Dendritic cell treated with granulocyte-macrophage colony-stimulating factor and Interleukin-4, amounts not matched to agents 40 ng/mL and 50 ng/mL, for 4 days (primary cell): ENCODE measurements around the gene TANC2.

ENCODE experiments used
- H3K27ac Mint-ChIP-seq: one replicate; pipeline ENCODE4 v1.8.0; 2022; ENCODE audit warnings: mild to moderate bottlenecking, mixed read lengths
- H3K27me3 Mint-ChIP-seq: one replicate; pipeline ENCODE4 v1.8.0; 2022; ENCODE audit warnings: mild to moderate bottlenecking, mixed read lengths
- H3K36me3 Mint-ChIP-seq: one replicate; pipeline ENCODE4 v1.8.0; 2022; ENCODE audit warnings: low read depth, mixed read lengths
- H3K4me1 Mint-ChIP-seq: one replicate; pipeline ENCODE4 v1.8.0; 2022; ENCODE audit warnings: low read depth, mixed read lengths
- H3K4me3 Mint-ChIP-seq: one replicate; pipeline ENCODE4 v1.8.0; 2022; ENCODE audit warnings: mild to moderate bottlenecking, moderate library complexity, mixed read lengths
- H3K9me3 Mint-ChIP-seq: one replicate; pipeline ENCODE4 v1.8.0; 2022; ENCODE audit warnings: mixed read lengths
- intact Hi-C: fragments of 100-400 bp; cut with micrococcal nuclease; formaldehyde crosslinking; loops from one replicate; pipeline ENCODE4 v1.15.0; 2022

TANC2 gene

DNA sequence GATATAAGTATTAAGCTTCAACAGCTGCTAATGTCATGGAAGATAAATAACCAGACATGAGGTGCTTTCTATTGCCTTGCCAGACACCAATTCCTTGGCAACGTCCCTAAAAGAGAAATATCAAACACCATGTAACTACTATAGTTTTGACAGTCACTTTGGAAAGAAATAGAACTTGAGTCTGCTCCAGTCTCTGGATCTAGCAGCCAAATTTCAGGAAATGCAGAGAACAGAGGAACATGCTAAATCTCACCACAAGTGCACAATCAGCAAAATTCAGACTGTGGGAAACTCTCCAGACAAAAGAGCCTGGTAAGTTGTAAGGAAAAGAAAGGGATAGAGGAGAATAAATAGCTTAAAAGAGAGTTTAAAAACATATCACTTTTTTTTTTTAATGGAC, 28.4 kb upstream of the TANC2 start:
- peaks cover 5% of the 10 kb centered on the region for H3K4me1 Mint-ChIP-seq
- H3K9me3 Mint-ChIP-seq: peaks cover 19% of the 10 kb centered on the region
- H3K36me3 Mint-ChIP-seq: no peaks in the 10 kb centered on the region
- H3K4me3 Mint-ChIP-seq: no peak overlapping the region
- peaks cover 12% of the 10 kb centered on the region for H3K27me3 Mint-ChIP-seq
- intact Hi-C loops: no loop called here
- no peak overlapping the region for H3K27ac Mint-ChIP-seq

DNA sequence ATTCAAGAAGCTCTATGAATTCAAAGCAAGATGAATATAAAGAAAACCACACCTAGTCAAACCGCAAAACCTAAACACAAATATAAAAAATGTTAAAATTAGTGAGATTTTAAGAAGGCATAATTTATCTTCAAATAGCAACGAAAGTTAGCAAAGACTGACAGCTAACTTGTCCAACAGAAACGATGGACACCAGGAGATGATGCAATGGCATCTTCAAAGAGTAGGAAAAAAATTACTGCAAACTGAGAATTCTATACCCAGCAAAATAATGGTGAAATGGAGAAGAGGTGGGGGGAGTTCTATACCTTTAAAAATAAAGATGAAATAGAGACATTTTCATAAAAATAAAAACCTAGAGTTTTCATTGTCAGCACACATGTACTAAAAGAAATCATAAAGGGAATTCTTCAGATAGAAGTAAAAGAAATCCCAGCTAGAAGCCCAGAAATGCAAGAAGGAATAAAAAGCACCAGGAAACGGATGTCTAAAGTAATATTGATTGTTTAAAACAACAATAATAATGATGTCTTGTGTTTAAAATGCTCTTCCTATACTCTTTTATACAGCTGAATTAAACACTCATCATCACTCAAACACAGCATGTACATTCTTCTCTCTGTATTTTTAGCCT, 24.6 kb upstream of the TANC2 start:
- Mint-ChIP-seq H3K4me3 (no peak overlapping the region), H3K36me3 (no peaks in the 10 kb centered on the region), H3K27ac (no peak overlapping the region), H3K27me3 (peaks cover 11% of the 10 kb centered on the region), H3K4me1 (no peaks in the 10 kb centered on the region), H3K9me3 (peaks cover 19% of the 10 kb centered on the region)
- intact Hi-C loops: no loop called here

DNA sequence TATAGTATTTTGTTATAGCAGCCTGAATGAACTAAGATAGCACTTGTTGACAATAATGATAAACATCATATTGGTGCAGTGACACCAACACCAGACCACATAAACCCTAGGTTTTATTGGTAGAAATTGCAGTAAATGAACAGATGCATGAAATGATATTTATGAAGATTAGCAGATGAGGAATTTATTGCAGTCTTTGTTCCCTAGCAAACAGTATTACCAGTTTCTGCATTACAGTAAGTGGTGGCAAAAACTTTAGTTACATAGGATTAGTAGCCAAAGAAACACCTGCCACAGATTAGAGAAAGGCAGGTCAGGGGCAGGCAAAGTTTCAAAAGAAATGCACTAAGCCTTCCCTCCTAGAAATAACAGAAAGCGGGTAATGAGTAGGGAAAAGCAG, 17.7 kb upstream of the TANC2 start:
- Mint-ChIP-seq H3K27me3 (peaks cover 6% of the 10 kb centered on the region), H3K4me1 (no peaks in the 10 kb centered on the region), H3K4me3 (no peak overlapping the region), H3K27ac (no peak overlapping the region), H3K9me3 (no peaks in the 10 kb centered on the region), H3K36me3 (no peaks in the 10 kb centered on the region)
- intact Hi-C loops: no loop called here

GRCh38 chr17:62949036-62949435, 17.0 kb upstream of the TANC2 start:
- Mint-ChIP-seq H3K4me3 (no peak overlapping the region), H3K9me3 (no peaks in the 10 kb centered on the region), H3K4me1 (no peaks in the 10 kb centered on the region), H3K27ac (no peak overlapping the region), H3K27me3 (peaks cover 2% of the 10 kb centered on the region), H3K36me3 (no peaks in the 10 kb centered on the region)
- intact Hi-C loops: no loop called here

- Mint-ChIP-seq H3K27ac (no peak overlapping the region), H3K9me3 (no peaks in the 10 kb centered on the region), H3K4me3 (no peak overlapping the region), H3K36me3 (no peaks in the 10 kb centered on the region), H3K4me1 (no peaks in the 10 kb centered on the region), H3K27me3 (peaks cover 2% of the 10 kb centered on the region)
- intact Hi-C loops: no loop called here
These were observed 16.0 kb upstream of the TANC2 start for GRCh38 chr17:62950067-62950466.

- Mint-ChIP-seq H3K9me3 (no peaks in the 10 kb centered on the region), H3K27ac (no peak overlapping the region), H3K4me3 (no peak overlapping the region), H3K27me3 (peaks cover 2% of the 10 kb centered on the region), H3K36me3 (no peaks in the 10 kb centered on the region), H3K4me1 (no peaks in the 10 kb centered on the region)
- intact Hi-C loops: no loop called here
These were observed 10.1 kb upstream of the TANC2 start for GRCh38 chr17:62955841-62956352.

- Mint-ChIP-seq H3K4me3 (no peak overlapping the region), H3K27ac (no peak overlapping the region), H3K36me3 (no peaks in the 10 kb centered on the region), H3K4me1 (peaks cover 22% of the 10 kb centered on the region), H3K9me3 (no peaks in the 10 kb centered on the region), H3K27me3 (peaks cover 14% of the 10 kb centered on the region)
- intact Hi-C loops: loop anchor here (5.0 kb wide), 1 partner anchor 66 kb away; no protein-coding TSS in a partner anchor
These were observed 2.7 kb upstream of the TANC2 start for GRCh38 chr17:62963296-62963695.

GRCh38 chr17:62964506-62964905, 1.5 kb upstream of the TANC2 start:
- Mint-ChIP-seq H3K36me3 (no peaks in the 10 kb centered on the region), H3K4me3 (no peak overlapping the region), H3K27ac (no peak overlapping the region), H3K4me1 (peaks cover 22% of the 10 kb centered on the region), H3K27me3 (peaks cover 14% of the 10 kb centered on the region), H3K9me3 (no peaks in the 10 kb centered on the region)
- intact Hi-C loops: loop anchor here (5.0 kb wide), 1 partner anchor 67 kb away; no protein-coding TSS in a partner anchor

GRCh38 chr17:62965174-62965685, 805 bp upstream of the TANC2 start:
- Mint-ChIP-seq H3K4me1 (peaks cover 22% of the 10 kb centered on the region), H3K4me3 (peak overlapping the region; percentile 82), H3K27ac (peak overlapping the region; percentile 85), H3K27me3 (peaks cover 13% of the 10 kb centered on the region), H3K36me3 (no peaks in the 10 kb centered on the region), H3K9me3 (no peaks in the 10 kb centered on the region)
- intact Hi-C loops: loop anchor here (5.0 kb wide), 1 partner anchor 413 kb away; no protein-coding TSS in a partner anchor

DNA sequence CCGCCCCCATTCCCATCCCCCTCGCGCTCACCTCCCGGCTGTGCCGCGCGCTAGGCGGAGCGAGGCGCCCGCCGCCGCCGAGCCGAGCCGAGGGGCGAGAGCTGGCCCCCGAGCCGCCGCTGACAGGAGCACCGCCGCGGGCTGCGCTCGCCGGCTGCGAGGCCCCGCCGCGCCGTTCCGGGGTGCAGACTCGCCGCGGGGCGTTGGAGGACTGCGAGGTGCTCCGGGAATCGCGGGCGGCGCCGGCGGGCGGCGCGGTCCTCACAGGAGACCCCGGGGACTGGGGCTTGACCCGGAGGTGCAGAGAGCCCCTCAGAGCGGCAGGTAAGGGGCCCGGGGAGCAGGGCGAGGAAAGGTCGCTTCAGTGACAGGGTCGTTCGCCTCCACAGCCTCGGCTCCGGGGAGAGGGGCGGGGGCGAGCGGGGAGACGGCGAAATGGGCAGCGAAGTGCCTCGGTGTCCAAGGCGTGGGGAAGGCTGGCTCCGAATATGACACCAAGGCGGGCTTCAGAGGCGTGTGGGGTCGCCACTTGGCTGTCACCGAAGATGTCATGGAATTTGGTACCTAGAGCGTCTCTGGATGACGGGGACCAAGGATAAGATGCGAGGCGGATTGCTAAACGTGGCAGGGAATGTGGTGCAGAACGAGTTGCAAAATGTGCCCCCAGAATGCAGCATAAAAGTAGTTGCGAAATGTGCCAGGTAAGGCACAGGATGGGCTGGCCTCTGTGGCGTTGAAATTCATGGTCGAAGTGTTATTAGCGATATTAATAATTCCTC, 580 bp downstream of the TANC2 start:
- peaks cover 22% of the 10 kb centered on the region for H3K4me1 Mint-ChIP-seq

GRCh38 chr17:62967205-62967529, 1.1 kb downstream of the TANC2 start:
- intact Hi-C loops: loop anchor here (5.0 kb wide), 1 partner anchor 415 kb away; no protein-coding TSS in a partner anchor
- Mint-ChIP-seq H3K9me3 (no peaks in the 10 kb centered on the region), H3K36me3 (no peaks in the 10 kb centered on the region), H3K27me3 (peaks cover 13% of the 10 kb centered on the region), H3K27ac (no peak overlapping the region), H3K4me1 (peaks cover 22% of the 10 kb centered on the region), H3K4me3 (peak overlapping the region; percentile 82)

More for the DNA sequence above, 580 bp downstream of the TANC2 start:
- Mint-ChIP-seq H3K4me3 (peak overlapping the region; percentile 82), H3K27me3 (peaks cover 13% of the 10 kb centered on the region), H3K27ac (peak overlapping the region; percentile 66), H3K9me3 (no peaks in the 10 kb centered on the region), H3K36me3 (no peaks in the 10 kb centered on the region)
- intact Hi-C loops: loop anchor here (5.0 kb wide), 1 partner anchor 414 kb away; no protein-coding TSS in a partner anchor

DNA sequence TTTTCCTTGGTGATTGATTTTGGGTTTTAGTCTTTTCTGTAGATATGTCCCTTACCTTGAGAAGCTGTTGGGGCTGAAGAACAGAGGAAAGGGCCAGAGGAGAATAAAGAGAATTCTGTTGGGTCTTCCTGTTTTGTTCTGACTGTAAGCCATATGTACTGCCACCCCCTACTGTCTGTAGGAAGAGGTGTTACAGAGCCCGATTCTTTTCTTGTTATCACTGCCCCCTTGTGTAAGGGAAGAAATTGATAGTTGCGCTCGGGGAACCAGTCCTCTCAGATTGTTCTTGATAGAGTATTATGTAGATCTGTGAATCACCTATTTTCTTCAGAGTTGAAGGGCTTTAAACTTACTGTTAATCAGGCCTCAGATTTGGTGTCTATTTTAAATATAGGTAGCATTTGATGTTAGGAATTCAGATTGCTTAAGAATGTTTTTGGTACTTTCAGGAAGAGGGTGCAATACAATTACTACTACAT, 2.4 kb downstream of the TANC2 start:
- intact Hi-C loops: loop anchor here (1.0 to 5.0 kb wide), 2 partner anchors 264 to 416 kb away; no protein-coding TSS in a partner anchor
- Mint-ChIP-seq H3K9me3 (no peaks in the 10 kb centered on the region), H3K4me1 (peaks cover 22% of the 10 kb centered on the region), H3K36me3 (no peaks in the 10 kb centered on the region), H3K27me3 (peaks cover 13% of the 10 kb centered on the region), H3K27ac (no peak overlapping the region), H3K4me3 (no peak overlapping the region)

- Mint-ChIP-seq H3K9me3 (no peaks in the 10 kb centered on the region), H3K4me1 (peaks cover 17% of the 10 kb centered on the region), H3K27me3 (peaks cover 11% of the 10 kb centered on the region), H3K27ac (no peak overlapping the region), H3K36me3 (no peaks in the 10 kb centered on the region), H3K4me3 (no peak overlapping the region)
- intact Hi-C loops: no loop called here
These were observed 4.6 kb downstream of the TANC2 start for GRCh38 chr17:62970610-62971009.

DNA sequence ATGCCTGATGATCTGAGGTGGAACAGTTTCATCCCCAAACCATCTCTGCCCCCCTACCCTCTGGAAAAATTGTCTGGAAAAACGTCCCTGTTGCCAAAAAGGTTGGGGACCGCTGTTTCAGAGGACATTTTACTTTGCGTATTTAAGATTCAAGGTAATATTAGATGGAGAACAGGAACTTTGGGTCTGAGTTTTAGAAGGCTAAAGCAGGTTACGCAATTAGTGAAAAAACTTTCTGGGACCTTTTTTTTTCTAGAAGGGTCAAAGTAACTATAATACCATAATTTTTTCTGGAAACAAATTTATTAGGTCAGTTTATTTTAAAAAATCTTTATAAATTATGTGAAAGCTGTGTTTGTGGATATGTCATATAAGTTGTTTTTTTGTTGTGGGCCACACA, 5.8 kb downstream of the TANC2 start:
- no peak overlapping the region for H3K27ac Mint-ChIP-seq
- no peak overlapping the region for H3K4me3 Mint-ChIP-seq
- peaks cover 13% of the 10 kb centered on the region for H3K4me1 Mint-ChIP-seq
- no peaks in the 10 kb centered on the region for H3K36me3 Mint-ChIP-seq
- H3K27me3 Mint-ChIP-seq: peaks cover 9% of the 10 kb centered on the region
- peaks cover 5% of the 10 kb centered on the region for H3K9me3 Mint-ChIP-seq
- intact Hi-C loops: no loop called here
